ENCODE measurements around the gene OR5A1.

The OR5A1 gene

DNA sequence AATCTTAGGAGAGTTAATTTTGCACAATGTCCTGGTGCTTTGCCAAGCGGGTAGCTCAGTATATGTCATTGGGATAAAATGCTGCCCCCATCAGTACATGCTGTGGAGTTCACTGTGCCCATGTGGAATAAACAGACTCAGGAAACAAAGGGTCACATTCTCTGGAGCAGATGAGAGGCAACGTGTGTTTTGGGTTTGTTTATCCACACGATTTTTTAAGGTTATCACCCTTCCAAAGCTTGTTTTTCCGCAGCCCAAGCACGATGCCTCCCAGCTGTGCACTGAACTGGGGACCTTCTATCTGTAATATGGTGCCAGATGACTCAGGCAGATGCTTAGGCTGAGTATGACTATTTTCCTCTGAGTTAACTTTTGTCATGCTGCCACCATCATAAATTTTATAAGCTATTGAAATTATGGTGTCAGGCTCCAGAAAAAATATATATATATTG lies 26.9 kb downstream of the OR5A1 start:
- no peak for DNase-seq (ENCODE audit: insufficient read length, low spot score)
- TF ChIP-seq POU2F2 (IDR thresholded peaks at IDR 0.05; ENCODE audit: low read depth, low read length) (no peak), SPI1 (IDR thresholded peaks at IDR 0.05; ENCODE audit: low read depth, low read length) (no peak), TAF1 (IDR thresholded peaks at IDR 0.05; ENCODE audit: low read depth, low read length) (no peak), POLR2AphosphoS5 (IDR thresholded peaks at IDR 0.05; ENCODE audit: low read depth, low read length) (no peak), POLR2A (IDR thresholded peaks at IDR 0.05; ENCODE audit: low read depth, low read length) (no peak), PAX5 (IDR thresholded peaks at IDR 0.05; ENCODE audit: insufficient read depth, low read length, severe bottlenecking) (no peak)
- no peak for FAIRE-seq

DNA sequence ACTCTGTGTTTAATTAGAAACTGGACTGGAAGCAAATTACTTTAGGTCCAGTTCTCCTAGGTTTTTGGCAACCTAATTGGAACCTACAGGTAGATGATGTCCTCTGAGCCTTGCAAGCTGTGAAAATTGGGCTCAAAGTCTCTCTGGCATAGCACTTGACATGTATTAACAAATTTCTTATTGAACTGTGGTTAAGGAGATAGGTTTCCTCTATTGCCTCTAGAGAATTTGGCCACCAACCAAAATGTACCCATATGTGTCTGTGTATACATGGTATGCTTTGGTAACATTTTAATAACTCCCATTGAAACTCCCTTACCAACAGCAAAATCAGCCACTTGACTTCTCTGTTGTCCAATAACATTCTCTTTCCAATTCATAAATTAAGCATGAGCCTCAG lies 36.7 kb downstream of the OR5A1 start, which contains the start of gene OR4D10:
OR4D10 (plus strand) TSS at position 301 of the 400 bp plus-strand sequence. CDS start 4,115 bp downstream, outside the sequence.
- TF ChIP-seq SPI1 (IDR thresholded peaks at IDR 0.05; ENCODE audit: low read depth, low read length) (no peak), TAF1 (IDR thresholded peaks at IDR 0.05; ENCODE audit: low read depth, low read length) (no peak), POU2F2 (IDR thresholded peaks at IDR 0.05; ENCODE audit: low read depth, low read length) (no peak), PAX5 (IDR thresholded peaks at IDR 0.05; ENCODE audit: insufficient read depth, low read length, severe bottlenecking) (no peak), POLR2A (IDR thresholded peaks at IDR 0.05; ENCODE audit: low read depth, low read length) (no peak), POLR2AphosphoS5 (IDR thresholded peaks at IDR 0.05; ENCODE audit: low read depth, low read length) (no peak)
- FAIRE-seq (no peak), DNase-seq (ENCODE audit: insufficient read length, low spot score) (no peak)

DNA sequence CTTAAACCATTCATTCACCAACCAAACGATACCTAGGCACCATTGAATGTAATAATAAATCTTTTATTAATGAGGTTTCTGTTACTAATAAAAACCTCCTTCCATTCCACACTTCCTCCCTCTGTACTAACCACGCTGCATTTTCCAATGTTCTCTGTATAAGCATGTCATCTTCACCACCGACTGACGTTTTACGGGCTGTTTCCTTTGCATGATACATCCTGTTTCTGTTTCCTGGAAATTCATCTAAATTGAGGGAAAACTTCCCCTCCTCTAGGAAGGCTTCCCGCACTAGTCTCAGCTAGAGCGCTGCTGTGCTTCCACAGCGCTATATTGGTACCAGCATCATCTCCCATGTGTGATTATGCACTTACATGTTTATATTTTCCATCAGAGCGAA lies 38.9 kb downstream of the OR5A1 start:
- no peak for TF ChIP-seq TAF1 (IDR thresholded peaks at IDR 0.05; ENCODE audit: low read depth, low read length)
- FAIRE-seq = no peak
- DNase-seq (ENCODE audit: insufficient read length, low spot score) = no peak

DNA sequence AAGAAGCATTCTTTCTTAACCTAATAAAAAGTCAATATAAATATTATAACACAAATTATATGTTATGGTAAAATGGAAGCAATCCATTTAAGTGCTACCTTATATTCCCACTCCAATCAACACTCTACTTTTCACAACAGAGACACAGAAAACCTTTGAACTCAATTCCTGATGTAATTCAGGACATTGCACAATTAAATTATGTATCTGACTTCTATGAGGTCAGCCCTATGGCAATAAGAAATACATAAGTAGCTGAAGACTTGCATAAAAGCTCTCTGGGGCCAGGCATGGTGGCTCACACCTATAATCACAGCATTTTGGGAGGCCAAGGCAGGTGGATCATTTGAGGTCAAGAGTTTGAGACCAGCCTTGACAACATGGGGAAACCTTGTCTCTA lies 43.6 kb downstream of the OR5A1 start:
- FAIRE-seq (no peak), DNase-seq (ENCODE audit: insufficient read length, low spot score) (no peak)
- TF ChIP-seq POLR2A (IDR thresholded peaks at IDR 0.05; ENCODE audit: low read depth, low read length) = no peak
- TF ChIP-seq PAX5 (IDR thresholded peaks at IDR 0.05; ENCODE audit: insufficient read depth, low read length, severe bottlenecking) = no peak
- TF ChIP-seq POLR2AphosphoS5 (IDR thresholded peaks at IDR 0.05; ENCODE audit: low read depth, low read length) = no peak
- TF ChIP-seq POU2F2 (IDR thresholded peaks at IDR 0.05; ENCODE audit: low read depth, low read length) = no peak
- no peak for TF ChIP-seq TAF1 (IDR thresholded peaks at IDR 0.05; ENCODE audit: low read depth, low read length)
- TF ChIP-seq SPI1 (IDR thresholded peaks at IDR 0.05; ENCODE audit: low read depth, low read length) = no peak

DNA sequence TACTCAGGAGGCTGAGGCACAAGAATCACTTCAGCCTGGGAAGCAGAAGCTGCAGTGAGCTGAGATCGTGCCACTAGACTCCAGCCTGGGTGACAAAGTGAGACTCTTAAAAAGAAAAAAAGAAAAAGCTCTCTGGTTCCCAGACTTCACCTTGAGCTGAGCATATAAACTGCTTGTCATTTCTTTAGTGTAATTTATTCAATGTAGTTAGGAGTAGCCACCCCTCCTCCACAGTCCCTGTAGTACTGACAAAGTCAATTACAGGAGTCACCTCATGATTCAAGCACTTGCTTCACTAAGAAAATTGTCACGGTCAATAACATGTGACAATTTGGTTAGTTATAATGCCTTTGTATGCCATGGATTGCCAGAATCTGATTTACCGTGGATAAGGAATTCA lies 44.1 kb downstream of the OR5A1 start:
- FAIRE-seq = no peak
- no peak for DNase-seq (ENCODE audit: insufficient read length, low spot score)
- TF ChIP-seq SPI1 (IDR thresholded peaks at IDR 0.05; ENCODE audit: low read depth, low read length) (no peak), POLR2A (IDR thresholded peaks at IDR 0.05; ENCODE audit: low read depth, low read length) (no peak), POLR2AphosphoS5 (IDR thresholded peaks at IDR 0.05; ENCODE audit: low read depth, low read length) (no peak), TAF1 (IDR thresholded peaks at IDR 0.05; ENCODE audit: low read depth, low read length) (no peak), POU2F2 (IDR thresholded peaks at IDR 0.05; ENCODE audit: low read depth, low read length) (no peak), PAX5 (IDR thresholded peaks at IDR 0.05; ENCODE audit: insufficient read depth, low read length, severe bottlenecking) (no peak)

All from GM12891 (cell line).